HG02885 (cell line): ENCODE measurements around the gene AVP.

Experiments
- ATAC-seq: cut with Tn5 transposase; IDR thresholded peaks from one replicate; pipeline ENCODE4 v1.9.1; 2021; ENCODE audit warnings: mild to moderate bottlenecking; ENCODE audit not compliant: unreplicated experiment, poor library complexity

AVP gene

DNA sequence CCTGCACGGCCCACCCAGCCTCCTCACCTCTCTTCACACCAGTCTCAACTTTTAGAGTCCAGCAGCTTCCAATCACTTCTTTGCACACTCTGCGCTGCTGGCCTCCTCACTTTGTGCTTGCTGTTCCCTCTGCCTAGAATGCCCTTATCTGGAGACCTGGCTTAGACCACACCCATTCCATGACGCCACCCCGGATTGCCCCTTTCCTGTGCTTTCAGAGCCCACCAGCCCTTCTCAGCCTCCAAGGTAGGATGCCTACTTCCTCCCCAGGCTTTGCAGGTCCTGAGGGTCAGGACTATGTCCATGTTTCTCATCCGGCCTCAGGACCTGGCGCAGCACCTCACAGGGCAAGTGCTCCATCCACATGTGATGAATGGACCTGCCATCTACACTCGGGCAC, 27.0 kb upstream of the AVP start:
- ATAC-seq = no peak

DNA sequence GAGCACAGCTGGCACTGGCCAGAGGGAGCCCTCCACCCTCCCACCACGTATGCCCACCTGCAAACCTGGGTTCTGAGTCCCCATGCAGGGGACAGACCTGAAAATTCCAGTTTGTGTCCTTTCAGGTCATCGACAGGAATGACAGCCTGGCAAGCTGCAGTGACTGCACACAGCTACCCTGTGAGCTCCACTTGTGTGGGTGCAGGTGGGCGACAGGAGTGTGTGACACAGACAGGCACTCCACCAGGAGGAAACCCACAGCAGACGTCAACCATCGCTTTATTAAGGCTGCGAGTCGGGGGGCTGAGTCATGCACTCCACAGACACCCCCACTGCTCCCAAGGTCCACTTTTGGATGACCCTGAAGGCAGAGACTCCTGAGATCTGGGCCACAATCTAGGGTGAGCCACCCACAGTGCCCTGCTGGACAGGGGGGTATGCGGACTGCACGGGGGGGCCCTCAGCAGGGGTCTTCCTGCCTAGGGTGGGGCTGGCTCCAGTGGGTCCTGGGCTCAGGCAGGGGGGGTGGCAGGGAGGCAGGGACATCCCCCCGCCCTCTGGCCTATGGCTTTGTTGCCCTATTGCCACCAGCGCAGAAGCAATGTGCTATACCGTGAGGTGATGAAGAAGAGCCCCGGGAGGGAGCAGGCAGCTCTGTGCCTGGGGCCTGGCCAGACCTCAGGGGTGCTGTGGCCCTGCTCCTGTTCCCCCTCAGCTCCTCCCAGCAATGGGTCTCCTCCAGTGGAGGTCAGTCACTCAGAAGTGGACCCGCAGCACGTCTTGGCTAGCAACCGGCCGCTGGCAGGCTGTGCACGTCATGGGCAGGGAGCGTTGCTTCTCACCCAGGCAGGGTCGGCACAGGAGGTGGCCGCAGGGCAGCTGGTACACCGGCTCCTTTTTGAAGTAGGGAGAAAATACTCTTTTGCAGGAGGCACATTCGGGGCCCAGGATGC, 25.1 kb upstream of the AVP start:
- no peak for ATAC-seq

DNA sequence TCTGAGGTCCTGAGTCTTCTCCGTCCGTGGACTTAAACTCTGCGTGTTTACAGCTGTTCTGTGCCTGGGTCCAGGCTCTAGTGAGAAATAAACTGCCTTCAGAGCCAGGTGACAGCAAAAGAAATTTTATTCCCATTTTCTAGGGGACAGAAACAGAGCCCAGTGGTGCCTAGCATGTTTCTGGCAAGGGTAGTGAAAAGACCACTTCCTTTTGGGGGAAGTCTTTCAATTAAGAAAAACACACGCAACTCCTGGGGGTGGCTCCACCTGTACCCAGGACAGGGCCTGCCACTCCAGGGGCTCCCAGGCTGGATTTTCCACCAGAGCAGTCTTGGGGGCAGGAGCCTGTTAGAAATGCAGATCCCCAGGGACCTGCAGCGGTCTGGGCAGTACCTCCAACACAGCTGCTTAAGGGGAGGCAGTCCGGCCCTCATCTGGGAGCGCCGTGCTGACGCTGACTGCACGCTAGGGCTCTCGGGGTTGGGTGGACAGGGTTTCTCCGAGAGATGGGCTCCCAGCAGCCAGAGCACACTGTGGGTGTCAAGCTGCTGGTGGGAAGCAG, 23.0 kb upstream of the AVP start:
- ATAC-seq = no peak

DNA sequence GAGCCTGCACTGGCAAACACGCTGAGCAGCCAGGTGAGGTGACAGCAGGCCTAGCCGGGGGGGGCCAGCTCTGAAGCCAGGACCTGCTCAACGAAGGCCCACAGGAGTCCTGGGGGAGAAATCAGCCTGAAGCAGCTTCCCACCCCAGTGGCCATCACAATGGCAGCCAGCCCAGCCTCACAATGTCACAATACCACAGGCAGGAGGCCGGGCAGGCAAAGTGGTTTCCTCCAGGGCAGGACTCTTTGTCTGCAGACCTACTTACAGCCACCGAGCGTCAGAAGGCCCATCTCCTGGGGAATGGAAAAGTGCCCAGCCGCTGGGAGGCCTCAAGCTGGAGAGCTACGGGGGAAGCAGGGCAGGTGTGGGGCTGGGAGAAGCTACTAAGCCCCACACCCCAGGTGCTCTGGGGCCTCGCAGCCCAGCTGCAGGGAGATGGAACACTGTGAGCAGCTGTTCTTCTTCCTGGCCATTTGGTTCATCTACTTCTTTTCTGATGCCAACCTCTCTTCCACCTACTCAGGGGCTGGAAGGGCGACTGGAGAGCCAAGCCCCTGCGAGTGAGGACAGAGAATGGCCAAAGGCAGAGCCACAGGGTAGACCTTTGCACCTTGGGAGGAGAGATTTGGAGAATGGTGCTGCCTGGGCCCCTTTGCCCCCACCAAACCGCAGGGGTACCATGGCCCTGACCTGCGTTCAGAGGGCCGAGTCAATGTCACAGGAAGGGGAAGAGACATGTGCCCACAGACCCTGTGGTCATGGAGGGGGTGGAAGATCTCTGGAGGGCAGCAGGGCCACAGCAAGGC, 22.3 kb upstream of the AVP start:
- no peak for ATAC-seq

DNA sequence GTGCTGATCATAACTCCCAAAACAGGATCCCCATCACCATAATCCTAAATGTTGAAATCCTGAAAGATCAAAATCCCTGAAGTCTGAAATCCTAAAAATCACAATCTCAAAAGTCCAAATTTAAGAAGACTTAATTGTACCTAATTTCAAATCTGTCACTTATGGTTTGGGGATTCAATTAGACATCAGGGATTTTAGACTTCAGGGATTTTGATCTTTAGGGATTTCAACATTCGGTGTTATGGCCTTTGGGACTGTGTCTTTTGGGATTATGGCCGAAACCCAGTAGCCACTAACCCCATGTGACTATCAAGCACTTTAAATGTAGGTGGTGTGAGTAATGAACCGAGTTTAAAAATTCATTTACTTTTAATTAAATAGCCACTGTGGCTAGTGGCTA, 21.7 kb upstream of the AVP start:
- no peak for ATAC-seq

DNA sequence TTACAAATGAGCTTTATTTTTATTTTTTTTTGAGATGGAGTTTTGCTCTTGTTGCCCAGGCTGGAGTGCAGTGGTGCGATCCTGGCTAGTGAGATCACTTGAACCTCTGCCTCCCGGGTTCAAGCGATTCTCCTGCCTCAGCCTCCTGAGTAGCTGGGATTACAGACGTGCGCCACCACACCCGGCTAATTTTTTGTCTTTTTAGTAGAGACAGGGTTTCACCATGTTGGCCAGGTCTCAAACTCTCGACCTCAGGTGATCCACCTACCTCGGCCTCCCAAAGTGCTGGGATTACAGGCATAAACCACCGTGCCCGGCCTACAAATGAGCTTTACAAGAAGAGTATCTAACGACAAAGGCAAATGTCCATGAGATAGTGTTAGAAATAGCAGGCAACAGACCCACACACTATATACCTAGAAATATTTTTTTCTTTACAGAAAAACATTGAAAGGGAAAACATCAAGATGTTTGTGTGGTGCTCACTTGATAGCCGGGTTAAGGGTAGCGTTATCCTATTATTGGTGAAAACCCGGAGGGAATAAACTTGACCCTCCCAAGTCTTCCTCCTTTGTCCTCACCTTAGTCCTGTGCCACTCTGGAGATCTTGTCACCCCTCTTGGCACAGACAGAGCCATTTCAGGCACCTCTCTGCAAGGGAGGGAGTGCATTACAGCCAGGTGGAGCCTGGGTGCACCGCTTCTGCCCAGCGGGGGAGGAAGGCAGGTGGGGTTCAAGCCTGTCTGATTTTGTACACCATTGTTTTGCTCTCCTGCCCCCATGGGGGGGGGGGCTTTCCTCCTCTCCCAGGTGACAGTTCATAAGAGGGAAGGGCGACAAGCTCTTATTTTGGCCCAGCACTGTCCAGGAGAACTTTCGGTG, 21.0 kb upstream of the AVP start:
- ATAC-seq = no peak

DNA sequence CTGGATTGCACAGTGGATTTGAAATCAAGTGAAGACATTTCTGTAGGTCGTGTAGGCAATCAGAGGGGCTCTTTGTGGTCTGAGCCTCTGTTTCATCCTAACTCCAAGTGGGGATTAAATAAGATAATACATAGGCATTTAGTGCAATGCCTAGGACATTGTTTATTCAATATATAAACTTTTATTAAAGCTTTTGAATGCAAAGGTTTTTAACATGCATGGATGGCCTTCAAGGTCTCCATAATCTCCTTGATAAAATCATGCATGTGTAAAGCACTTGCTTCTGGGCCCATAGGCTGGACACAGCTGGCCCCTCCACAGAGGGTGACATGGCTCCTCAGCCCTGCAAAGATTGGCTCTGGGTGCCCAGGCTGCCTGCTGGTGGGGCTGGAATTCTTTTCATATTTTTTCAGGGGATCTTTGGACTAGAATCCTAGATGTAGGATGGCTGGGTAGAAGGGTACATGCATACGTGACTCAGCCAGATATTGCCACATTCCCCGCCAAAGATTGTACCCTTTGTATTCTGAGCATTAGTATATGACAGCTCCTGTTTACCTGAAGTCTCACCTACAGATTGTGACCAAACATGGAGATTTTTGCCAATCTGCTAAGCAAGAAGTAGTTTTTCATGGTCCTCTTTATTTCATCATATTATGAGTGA, 19.0 kb upstream of the AVP start:
- no peak for ATAC-seq

DNA sequence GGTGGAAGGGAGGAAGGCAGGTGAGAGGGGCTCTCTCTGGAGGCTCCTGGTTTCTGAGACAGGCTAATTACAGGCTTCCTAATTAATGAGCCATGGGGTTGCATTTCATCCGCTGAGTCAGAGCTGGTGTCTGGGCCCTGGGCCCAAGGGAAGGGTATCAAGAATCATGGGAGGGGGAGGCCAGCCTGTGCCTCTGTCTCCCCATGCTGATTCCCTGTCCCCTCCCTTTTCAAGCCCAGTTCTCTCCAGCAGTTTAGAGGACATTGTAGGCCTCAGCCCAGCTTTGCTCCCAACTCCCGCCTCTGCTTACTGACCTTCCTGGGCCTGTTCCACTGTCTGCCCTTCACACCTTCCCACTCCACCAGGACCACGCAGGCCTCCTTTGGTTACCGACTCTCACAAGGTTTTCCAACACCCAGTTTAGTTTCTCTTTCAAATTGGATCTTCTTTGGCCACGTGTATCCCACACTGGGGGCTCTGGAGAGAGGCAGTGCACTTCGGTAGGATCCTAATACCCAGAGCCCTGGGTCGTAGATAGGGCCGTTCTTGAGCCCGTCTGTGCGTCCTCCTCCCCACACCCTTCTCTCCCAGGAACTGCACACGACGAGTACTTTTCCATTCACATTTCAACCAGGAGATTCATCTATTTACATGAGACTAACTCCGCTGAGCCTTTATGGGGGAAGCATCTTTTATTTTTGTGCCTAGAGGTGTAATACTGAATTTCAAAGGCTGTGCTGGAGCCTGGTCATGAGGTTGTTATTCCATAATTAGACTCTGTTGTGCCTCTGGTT, 18.2 kb upstream of the AVP start:
- ATAC-seq = no peak

DNA sequence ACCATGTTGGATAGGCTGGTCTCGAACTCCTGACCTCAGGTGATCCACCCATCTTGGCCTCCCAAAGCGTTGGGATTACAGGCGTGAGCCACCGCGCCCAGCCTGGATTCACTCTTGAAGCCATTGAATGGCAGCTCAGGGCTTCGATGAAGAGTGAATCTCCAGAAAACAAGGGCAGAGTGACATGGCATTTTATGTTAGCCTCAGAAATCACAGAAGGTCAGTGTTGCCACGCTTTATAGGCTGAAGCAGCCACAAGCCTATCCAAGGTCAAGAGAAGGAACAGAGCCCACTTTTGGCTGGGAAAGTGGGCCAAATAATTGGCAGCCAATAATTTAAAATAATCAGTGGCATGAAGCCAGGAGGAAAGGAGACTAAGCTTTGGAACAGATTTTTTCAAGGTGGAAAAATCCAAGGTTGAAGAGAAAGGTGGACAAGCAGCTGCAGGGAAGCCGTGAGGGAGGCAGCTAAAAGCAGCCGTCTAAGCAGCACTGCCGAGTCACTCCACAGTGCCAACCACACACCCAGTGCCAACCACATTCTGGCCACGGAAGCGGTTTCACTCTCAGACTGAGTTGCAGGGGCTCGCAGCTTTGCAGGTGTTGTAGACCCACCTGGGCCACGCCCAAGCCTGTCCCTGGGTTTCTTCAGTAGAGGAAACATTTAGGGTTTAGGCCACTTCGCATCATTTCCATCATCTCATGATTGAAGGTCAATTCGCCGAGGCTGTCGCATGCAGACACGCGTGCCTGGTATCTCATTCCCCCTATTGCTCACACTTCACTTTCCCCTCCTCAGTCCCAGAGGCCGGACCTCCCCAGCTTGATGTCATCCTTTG, 17.4 kb upstream of the AVP start:
- ATAC-seq = no peak

DNA sequence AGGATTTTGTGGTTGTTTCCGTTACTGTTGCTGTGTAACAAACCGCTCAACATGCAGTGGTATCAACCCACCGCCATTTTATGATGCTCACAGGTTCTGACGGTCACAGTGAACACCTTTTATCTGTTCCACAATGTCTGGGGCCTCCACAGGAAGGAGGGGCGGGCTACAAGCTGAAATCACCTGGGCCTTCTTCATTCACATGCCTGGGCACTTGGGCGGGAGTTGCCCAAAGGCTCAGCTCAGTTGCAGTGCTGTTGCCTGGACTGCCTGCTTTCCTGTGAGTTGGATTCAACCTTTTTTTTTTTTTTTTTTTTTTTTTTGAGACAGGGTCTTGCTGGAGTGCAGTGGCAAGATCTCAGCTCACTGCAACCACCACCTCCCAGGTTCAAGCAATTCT, 16.7 kb upstream of the AVP start:
- ATAC-seq = no peak

DNA sequence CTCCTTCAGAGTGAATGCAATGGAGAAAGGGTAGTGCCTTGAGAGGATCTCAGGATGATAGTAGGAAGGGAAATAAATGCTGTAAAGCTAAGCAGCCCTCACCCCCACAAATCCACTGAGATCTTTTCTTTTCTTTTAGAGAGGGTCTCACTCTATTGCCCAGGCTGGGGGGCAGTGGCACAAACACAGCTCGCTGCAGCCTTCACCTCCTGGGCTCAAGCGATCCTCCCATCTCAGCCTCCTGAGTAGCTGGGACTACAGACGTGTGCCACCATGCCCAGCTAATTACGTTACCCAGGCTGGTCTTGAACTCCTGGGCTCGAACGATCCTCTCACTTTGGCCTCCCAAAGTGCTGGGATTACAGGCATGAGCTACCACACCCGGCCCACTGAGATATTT, 16.0 kb upstream of the AVP start:
- ATAC-seq = no peak

DNA sequence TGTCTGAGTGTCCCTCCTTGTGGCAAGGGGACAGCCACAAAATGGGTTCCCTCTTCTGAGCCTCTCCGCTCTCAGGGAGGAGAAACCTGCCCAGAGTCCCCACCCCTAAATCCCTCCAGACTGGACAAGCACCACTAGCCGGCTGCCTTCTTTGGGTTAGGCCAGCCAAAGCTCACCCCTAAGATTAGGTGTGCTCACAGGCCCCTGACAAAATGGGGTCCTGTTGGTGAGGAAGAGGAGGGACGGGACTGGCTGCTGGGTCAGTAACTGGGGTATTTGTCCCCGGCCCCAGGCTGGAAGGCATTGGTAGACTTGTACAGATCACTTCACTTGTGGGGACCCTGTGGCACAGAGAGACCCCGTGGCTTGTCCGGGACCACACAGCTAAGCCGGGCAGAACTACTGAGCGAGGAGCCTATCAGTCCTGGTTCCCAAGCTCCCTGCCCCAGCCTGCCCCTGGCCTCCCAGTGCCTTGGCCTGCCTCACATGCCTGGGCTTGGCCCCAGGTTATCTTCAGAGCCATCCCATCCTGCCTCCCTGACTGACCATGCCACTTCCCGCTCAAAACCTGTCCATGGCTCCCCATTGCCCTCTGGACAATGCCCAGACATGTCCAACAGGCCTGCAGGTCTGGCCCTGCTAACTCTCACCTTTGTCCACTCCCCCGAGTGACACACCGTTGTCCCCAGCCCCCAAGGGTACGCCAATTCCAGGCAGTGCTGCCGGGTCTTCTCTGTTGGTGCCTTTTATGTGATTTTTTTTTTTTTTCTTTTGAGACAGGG, 10.5 kb upstream of the AVP start:
- ATAC-seq = no peak

DNA sequence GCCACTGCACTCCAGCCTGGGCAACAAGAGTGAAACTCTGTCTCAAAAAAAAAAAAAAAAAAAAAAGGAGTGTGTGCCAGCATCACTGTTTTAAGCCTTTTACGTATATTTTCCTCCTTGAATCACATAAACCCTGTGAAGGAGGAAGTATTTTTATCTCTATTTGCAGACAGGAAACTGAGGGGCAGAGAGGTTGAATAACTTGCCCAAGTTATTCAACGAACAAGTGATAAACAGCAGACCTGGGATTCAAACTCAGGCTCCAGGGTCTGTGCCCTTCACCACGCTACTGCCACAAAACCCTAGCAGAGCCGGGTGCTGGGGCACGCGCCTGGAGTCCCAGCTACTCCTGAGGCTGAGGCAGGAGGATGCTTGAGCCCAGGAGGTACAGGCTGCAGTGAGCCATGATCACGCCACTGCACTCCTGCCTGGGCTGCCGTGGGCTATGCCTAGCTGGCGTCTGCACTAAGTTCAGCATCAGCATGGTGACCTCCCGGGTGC, 9.4 kb upstream of the AVP start:
- no peak for ATAC-seq

DNA sequence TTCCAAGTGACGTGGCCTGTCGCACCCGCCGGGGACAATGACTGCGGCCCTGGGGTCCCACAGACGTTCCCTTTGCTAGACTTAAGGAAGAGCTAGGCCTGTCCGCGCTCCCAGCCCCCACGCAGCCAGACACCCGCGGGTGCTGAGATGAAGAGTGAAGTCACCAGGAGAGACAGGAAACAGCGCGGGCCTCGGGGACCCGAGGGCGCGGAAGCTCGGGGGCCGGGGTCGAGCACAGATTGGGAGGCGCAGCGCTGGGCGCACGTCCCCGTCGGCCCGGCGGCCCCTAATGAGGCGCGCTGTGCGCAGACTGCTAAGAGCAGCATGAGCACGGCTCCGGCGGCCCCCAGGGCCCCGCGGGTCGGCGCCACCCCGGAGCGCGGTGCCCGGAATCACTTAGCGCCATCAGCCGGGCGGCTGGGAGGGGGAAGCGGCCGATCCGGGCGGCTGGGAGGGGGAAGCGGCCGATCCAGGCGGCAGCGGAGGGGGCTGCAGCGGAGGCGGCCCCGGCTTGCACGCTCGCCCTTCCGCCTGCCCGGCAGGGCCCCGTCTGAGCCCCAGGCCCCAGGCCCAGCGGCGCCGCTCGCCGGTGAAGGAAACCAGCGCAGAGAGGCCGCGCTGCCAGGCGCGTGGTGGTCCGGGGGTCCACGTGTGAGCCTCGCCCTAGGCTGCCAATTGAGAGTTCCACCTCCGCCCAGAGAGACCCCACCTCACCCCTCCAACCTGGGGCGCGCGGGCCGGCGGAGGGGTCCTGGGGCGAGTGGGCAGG, 8.3 kb upstream of the AVP start:
- ATAC-seq = no peak

DNA sequence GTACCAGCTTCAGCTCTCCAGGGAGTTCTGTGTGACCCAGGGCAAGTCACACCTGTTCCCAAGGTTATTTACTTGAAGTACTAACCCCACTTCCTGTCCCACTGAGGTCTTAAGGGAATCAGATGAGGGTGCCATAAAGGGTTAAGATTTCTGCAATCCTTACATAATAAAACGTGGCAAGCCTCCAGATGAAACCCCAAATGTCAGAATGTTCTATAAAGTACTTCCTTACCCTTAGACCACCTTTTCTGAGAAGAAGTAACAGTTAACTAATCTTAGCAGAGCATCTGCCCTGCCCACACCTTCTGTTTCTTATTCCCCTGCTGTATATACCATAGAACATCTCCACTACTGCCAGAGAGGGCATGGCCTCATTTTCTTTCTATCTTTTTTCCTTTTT, 6.0 kb upstream of the AVP start:
- no peak for ATAC-seq

DNA sequence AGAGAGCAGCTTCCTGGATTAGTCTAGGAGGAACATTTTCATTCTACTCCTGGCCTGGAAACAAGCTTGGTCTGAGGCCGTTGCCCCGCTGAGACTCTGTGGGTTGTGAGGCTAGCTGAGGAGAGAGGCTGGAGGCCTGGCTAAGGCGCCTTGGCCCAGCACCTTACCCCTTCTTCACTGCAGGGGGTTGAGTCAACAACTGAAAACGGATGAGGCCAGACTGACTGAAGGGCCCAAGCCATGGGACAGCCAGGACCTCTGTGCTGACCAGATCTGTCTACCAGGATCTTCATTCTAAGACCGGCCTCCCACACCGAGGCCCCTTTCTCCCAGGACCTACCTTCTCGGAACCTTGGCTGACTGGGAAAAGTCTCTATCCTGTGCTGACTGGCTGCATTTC, 3.5 kb upstream of the AVP start:
- no peak for ATAC-seq
